Activated T-cell treated with anti-CD3 and anti-CD28 coated beads for 48 hours (primary cell): ENCODE measurements around the gene PPP1R16B.

Experiments
- DNase-seq: peaks from one replicate; pipeline ENCODE4 v3.0.0-alpha.2; 2020; ENCODE audit warnings: low read depth

PPP1R16B gene

DNA sequence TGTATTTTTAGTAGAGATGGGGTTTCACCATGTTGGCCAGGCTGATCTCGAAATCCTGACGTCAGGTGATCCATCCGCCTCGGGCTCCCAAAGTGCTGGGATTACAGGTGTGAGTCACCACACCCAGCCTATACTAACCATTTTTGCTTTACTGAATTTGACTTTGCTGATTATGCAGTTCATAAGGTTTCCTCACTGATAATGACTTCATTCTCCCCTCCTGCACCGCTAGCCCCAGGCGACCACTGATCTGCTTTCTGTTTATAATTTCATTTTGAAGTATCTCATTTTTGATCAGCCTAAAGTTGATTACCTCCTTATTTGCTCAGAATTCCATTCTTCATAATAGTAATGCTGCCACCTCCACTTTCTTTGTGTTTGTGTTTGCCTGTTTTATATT is 72.0 kb downstream of the PPP1R16B start:
- DNase-seq = no peak

DNA sequence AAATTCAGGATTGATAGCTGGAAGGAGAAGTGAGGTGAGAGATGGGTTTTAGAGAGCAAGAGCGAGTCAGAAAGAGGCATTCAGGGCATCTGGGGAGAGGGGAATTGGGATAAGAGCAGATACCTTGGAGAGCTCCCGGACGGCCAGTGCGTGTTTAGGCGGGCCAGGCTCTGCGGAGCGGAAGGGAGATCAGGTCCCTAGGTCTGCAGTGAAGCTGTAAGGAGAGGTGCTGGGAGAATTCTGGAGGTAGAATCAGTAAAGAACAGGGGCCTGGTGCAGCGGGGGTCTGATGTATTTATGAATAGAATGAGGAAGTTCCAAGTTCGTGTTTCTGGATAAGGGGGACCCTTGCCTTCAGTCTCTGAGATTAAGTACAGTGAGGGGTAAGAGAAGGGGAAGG is 73.4 kb downstream of the PPP1R16B start:
- no peak for DNase-seq

DNA sequence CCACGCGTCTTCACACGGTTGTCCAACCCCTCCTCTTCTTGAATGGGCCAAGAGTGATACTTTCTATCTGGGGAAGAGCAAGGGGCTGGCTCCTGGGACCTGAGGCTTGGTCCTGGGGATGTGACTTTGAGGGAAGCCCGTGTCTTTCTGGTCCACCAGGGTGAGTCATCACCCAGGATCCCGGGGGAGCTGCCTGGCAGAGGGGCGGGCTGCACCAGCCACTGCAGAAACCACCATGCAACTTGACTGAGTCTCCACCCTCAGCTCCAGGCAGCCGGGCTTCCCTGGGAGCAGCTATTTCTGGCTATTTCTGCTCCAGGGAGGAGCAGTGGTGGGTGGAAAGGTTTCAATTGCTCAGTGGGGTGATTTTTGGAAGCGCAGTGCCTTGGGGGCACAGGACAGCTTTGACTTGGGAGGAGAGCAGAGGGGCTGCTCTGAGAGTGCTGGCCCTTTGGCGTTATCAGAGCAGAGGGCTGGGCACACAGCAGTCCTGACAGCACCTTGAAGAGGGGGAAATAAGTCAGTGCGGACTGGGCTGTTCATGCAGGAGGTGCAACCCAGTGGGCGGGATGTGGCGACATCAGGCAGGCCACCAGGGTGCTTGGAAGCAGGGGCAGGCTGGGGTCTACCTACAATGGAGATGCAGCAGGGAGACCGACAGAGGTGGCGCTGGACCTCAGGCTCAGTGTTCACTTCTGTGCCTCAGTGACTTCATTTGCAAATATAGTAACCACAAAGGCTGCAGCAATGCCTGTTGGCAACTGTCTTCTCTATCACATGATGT is 75.6 kb downstream of the PPP1R16B start:
- DNase-seq = no peak

- no peak for DNase-seq
Observed at GRCh38 chr20:38881806-38882440, 76.4 kb downstream of the PPP1R16B start.

DNA sequence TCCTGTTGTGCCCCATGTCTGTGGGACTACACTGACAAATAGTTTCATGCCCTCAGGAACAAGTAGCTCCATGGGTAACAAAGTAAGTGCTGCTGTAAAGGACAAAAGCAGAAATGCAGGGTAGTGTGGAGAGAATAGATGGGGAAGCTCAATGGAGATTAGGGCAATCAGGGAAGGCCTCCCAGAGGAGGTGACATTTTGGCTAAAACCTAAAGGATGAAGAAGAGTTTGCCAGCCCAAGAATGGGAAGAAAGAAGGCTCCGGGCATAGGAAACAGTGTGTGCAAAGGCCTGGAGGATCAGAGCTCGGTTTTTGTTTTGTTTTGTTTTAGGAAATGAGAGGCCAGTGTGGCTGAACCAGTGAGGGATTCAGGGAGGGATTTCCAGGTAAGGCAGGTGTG is 77.1 kb downstream of the PPP1R16B start:
- no peak for DNase-seq

DNA sequence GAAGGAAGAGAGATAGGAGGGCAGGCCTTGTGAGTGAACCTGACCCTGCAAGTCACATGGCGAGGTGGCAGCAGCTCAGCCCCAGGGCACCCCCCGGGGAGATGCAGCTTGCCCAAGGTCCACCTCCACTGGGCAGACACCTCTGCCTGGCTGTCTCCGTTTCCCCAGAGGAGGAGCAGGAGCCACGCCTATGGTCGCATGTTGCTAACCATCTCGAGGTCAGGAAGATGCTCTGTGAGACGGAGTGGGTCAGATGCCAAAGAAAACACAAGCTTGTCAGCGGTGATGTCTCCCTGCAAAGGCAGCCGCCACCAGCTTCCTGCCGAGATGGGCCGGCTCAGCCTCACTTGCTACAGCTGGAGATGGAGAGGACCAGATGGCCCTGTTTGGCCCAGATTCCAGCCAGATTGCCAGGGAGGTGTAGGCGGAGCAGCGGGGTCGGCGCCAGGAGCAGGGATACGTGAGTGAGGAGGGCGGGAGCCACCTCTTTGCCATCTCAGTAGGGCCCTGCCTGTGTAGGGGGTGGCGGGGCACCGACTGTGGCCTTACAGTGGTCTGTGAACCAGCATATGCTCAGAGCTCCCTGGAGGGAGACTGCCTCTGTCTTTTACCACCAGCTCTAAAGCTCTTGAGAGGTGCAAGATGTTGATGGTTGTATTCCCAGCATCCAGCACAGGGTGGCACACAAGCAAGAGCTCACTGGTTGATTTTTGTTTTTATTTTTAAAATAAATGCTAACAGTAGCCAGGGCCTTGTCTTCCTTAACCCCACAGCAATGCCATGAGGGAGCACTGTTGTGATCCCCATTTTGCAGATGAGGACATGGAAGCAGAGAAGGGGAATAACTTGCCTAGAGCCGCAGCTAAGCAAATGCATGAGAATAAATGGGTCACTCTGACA is 77.8 kb downstream of the PPP1R16B start:
- no peak for DNase-seq

- no peak for DNase-seq
Observed at GRCh38 chr20:38883981-38884733, 78.7 kb downstream of the PPP1R16B start.

DNA sequence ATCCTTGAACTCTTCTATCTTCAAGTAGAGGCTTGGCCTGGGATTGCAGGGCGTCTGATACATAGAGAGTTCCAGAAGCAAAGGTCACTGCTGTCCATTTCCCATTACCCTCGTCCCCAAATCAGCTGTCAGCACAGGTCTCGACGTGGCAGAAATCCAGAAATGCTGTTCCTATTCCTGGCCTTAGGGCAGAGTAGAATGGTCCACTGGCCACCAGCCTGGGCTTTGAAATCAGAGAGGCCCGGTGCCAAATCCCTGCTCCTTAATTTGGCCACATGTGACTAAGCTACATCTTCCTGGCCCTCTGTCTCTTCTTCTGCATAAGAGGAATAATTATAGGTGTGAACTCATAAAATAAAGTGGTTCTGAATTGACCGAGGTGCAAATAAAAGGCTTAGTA is 79.9 kb downstream of the PPP1R16B start:
- no peak for DNase-seq

GRCh38 chr20:38888059-38888831 is 82.7 kb downstream of the PPP1R16B start:
- DNase-seq = no peak

DNA sequence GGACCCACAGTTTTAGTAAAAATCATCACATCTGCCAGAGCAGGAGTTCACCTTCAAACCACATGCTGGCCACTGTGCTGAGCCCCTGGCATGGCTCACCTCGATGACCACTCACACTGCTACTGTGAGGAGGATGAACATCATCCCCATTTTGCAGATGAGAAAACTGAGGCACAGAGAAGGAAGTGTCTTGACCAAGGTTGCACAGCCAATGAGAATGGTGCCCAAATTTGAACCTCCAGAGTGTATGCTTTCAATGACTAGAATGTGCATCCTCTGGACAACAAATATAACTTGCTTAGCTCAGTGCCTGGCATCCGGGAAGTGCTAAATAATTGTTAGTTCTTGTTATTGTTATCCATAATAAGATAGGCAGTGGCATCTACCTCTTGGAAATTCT is 83.6 kb downstream of the PPP1R16B start:
- no peak for DNase-seq

GRCh38 chr20:38889792-38890496 is 84.4 kb downstream of the PPP1R16B start:
- no peak for DNase-seq

DNA sequence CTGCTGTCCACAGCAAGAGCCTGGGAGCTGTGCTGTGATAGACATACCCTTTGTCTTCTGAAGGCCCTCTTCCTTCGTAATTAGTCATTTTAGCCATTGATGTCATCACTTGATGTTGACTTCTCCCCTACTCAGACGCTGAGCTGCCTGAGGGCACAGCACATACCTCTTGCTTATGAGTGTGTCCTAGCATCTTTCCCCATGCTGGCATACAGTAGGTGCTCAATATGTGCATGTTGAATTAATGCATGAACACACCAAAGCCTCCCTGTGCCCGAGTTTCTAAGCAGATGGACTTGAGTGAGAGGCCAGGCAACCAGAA is 85.0 kb downstream of the PPP1R16B start:
- no peak for DNase-seq

- DNase-seq = no peak
Observed at GRCh38 chr20:38892091-38892981, 86.8 kb downstream of the PPP1R16B start.

DNA sequence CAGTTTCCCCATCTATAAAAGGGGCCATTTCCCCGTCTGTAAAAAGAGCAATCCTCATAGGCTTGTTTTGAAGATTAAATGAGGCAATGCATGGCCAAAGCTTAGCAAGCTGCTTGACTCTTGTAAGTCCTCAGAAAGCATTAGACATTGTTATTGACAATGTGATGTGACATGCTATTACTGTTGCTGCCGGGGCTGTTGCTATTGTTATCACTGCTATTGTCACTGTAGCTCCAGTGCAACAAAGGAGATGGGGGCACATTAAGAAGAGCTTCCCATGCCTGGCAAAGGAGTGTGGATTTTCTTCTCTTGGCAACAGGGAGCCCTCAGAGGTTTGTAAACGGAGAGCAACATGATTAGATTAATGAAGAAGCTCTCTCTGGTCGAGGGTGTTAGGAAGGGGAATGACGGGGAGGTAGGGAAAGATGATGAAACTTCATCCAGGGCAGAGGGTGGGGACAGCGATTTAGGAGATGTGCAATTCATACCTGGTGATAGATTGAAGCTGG is 87.6 kb downstream of the PPP1R16B start:
- no peak for DNase-seq

- peak; percentile 77 for DNase-seq
Observed at GRCh38 chr20:38893565-38894090, 88.1 kb downstream of the PPP1R16B start.

DNA sequence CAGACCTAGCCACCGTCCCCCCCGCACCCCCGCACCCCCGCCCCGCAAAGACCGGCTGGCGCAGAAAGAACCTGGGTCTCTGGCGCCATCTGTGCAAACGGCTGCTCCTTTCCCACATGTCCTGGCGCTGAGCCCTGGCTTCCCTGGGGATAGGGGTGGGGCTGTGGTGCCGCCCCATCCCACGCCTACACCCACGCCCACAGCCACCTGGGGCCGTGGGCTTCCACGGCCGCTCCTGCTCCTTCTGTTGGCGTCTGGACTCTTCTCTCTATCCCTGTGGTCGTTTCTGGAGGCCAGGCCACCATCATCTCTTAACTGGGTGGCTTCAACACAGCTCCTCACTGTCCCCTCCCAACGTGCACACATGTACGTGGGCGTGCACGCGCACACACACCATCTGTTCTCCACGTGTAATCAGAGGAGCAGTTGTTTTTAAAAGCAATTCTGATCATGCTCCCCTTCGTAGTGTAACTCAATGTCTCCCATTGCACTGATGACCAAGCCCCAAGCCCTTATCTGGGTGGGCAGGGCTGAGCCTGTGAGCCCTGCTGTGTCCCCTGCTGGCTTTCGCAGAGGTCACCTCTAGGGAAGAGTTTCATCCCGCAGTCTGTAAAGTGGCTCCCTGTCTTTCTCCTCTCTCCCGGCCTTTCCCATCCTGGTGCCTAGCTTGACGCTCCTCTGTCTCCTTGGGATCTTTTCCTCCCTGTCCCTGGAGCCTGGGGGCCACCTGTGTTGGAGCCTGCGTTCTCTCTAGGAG is 88.8 kb downstream of the PPP1R16B start:
- no peak for DNase-seq

DNA sequence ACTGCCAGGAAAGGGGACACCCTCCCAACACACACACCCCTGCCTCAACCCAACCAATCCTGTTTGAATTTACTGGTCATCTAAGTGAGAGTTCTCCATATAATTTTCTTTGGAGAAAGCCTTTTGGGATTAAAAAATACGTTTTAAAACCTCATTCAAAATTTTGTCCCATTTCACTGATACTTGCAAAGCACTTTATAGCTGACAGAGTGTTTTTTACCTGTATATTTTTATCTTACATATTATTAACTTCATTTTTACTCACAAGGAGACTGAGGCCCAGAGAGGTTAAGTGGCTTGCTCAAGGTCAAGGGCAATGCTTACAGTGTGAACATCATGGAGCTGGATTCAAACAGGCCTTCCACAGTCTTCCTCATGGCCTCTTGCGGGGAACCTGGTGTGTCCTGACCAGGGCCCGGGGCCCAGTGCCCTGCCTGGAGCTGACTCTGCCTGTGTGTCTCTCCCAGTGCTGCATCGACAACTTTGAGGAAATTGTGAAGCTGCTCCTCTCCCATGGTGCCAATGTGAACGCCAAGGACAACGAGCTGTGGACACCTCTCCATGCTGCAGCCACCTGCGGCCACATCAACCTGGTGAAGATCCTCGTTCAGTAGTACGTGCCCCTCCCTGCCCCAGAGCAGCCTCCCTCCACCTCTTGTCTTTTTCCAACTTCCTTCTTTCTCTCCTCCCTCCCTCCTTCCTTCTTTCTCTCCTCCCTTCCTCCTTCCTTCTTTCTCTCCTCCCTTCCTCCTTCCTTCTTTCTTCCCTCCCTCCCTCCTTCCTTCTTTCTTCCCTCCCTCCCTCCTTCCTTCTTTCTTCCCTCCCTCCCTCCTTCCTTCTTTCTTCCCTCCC is 89.8 kb downstream of the PPP1R16B start:
- no peak for DNase-seq
